Glomerular visceral epithelial cell (primary cell): ENCODE data around the gene SYS1.
A peak's percentile ranks its signal among the peaks of the same experiment; 100 is the strongest.
"Not testable (repeated sequence)": the region's sequence is repeated elsewhere in the genome, so short reads cannot be mapped to it uniquely, and the experiment has no call there.

ENCODE experiments used
- DNase-seq: peaks from one replicate; pipeline ENCODE4 v3.0.0-alpha.2; 2016; ENCODE audit errors: extremely low spot score

Gene SYS1

GRCh38 chr20:45339799-45340198, 23.2 kb upstream of the SYS1 start:
- DNase-seq: no peak

GRCh38 chr20:45340236-45340847, 22.6 kb upstream of the SYS1 start:
- no peak for DNase-seq

GRCh38 chr20:45340951-45341350, 22.0 kb upstream of the SYS1 start:
- no peak for DNase-seq

- DNase-seq: no peak
Observed at GRCh38 chr20:45341579-45341938, 21.4 kb upstream of the SYS1 start.

GRCh38 chr20:45341939-45342854, 20.8 kb upstream of the SYS1 start:
- DNase-seq: peak; percentile 64

- no peak for DNase-seq
Observed at GRCh38 chr20:45342855-45343531, 20.0 kb upstream of the SYS1 start.

- DNase-seq: peak; percentile 46
Observed at GRCh38 chr20:45343532-45344167, 19.3 kb upstream of the SYS1 start.

GRCh38 chr20:45344168-45344860, 18.6 kb upstream of the SYS1 start:
- peak; percentile 93 for DNase-seq

GRCh38 chr20:45345104-45345936, 17.6 kb upstream of the SYS1 start:
- DNase-seq: peak; percentile 28

GRCh38 chr20:45346291-45346718, 16.7 kb upstream of the SYS1 start:
- DNase-seq: peak; percentile 56

- no peak for DNase-seq
Observed at GRCh38 chr20:45346851-45347250, 16.1 kb upstream of the SYS1 start.

- DNase-seq: peak; percentile 25
Observed at GRCh38 chr20:45347297-45347935, 15.5 kb upstream of the SYS1 start.

GRCh38 chr20:45347936-45348778, 14.8 kb upstream of the SYS1 start, which contains the start of gene SDC4:
Gene SDC4, minus strand, starts transcription at chr20:45348424. Its CDS starts 40 bp downstream, at chr20:45348384.
- peak; percentile 90 for DNase-seq

GRCh38 chr20:45350217-45350616, 12.7 kb upstream of the SYS1 start:
- DNase-seq: no peak

- not testable (repeated sequence) for DNase-seq
Observed at GRCh38 chr20:45350795-45351194, 12.2 kb upstream of the SYS1 start.

GRCh38 chr20:45352729-45353128, 10.2 kb upstream of the SYS1 start:
- no peak for DNase-seq

GRCh38 chr20:45353746-45354145, 9.2 kb upstream of the SYS1 start:
- DNase-seq: no peak

- DNase-seq: peak; percentile 76
Observed at GRCh38 chr20:45354423-45355208, 8.3 kb upstream of the SYS1 start.
